HG03280 (cell line): ENCODE results near the gene TM7SF2.
"Not testable (repeated sequence)": the region's sequence is repeated elsewhere in the genome, so short reads cannot be mapped to it uniquely, and the experiment has no call there.

Source experiments
- ATAC-seq: cut with Tn5 transposase; IDR thresholded peaks from one replicate; pipeline ENCODE4 v1.9.1; 2021; ENCODE audit warnings: mild to moderate bottlenecking, moderate library complexity; ENCODE audit not compliant: unreplicated experiment

Gene TM7SF2

DNA sequence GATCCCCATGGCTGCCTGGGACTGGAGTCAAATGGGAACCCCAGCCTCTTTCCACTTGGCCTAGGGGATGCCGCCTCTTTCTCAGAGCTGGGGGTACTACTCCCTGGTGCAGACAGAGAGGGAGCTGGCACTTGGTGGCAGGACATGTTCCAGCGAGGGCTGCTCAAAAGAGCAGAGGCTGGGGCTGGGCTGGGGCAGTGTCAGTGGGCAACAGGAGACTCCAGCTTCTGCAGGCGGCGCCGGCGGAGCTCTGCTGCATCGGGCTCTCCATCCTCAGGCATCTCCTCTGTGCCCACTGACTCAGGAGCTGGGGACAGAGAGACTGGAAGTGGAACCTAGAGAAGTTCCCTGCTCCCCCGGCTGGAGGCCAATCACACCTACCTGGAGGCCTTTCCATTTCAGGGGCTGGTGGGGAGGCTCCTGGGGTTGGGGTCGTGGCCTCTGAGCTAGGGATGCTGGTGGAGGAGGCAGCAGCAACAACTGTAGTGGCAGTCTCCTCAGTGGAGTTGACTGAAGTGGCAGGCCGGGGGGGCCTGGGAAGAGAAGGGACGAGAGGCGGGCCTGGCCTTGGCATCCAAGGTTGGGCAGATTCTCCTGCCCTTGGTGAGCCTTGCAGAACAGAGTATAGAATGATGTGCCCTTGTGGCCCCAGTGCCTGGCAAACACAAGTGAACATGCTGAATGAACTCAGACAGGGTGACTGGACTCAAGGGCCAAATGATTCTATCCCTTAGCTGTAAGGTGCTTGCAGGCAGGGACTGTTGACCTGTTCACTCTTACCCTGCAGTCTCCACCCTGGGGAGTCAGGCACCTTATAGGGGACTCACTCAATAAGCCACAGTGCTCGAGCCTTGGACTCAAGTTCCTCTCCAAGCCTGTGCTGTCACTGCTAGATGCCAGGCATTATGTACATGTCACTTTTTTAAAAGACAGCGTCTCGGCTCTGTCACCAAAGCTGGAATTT is 16.8 kb downstream of the TM7SF2 start:
- ATAC-seq = no peak

DNA sequence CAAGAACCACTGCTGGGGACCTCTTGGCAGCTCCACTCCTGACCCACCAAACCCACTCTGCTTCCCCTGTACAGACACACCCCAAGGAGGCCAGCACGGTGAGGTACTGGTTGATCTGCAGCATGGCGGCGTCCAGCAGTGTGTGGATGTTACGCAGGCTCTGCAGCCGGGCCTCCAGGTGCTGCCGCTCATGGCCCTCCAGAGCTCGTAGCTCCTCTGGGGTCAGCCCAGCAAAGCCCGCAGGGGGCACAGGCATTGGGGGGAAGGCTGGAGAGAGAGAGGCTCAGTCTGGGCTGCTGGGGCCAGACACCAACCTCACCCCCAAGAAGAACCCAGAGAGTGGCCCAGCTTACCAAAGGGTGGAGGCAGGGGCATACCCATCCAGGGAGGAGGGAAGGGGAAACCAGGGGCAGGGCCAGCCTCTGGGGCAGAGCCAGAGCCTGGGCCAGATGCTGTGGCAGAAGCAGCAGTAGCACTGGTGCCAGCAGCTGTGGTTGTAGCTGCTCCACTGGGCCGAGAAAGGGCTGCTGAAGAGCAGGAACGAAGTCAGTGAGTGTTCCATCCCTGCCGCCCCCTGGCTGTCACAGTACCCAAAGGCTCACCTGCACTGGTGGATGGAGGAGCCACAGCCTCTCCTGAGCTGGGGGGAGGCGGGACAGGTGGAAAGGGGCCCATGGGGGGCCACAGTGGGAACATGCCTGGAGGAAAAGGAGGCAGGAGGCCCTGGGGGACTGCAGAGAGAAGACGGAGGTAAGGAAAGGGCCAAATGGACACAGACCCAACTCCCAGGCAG is 18.2 kb downstream of the TM7SF2 start:
- no peak for ATAC-seq

DNA sequence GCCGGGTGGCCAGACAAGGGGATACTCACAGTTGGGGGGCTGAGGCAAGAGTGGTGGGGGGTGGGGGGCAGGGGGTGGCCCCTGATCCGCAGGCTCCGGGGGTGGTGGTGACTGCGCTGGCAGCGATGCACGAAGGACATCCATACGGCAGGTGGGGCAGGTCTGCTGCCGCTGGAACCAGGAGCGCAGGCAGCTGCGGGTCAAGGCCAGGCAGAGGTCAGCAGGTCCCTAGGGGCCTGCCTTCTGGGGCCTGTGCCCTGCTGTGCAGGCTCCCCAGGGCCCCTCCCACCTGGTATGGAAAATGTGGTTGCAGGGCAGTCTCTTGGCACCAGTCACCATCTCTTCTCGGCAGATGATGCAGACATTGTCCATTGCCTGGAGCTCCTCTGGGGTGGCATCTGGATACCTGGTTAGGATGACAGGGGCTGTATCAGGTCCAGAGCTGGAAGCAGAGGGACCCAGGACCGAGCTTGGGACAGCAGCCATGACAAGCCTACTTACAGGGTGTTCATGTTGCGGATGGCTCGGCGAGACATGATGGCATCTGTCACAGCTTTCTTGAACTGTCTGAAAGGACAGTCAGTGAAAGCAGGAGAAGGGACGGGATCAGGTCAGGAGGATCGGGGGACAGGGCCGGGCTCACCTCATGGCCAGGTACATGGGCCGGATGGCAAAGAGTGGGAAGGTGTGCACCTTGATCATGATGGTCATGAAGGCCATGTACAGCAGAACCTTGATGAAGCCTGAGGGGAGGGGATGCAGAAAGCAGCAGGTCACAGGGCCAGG is 19.2 kb downstream of the TM7SF2 start:
- ATAC-seq = no peak

- ATAC-seq = no peak
Observed at GRCh38 chr11:65131417-65131776, 19.7 kb downstream of the TM7SF2 start.

- no peak for ATAC-seq
Observed at GRCh38 chr11:65131895-65132237, 20.2 kb downstream of the TM7SF2 start.

- ATAC-seq = no peak
Observed at GRCh38 chr11:65132238-65132987, 20.7 kb downstream of the TM7SF2 start.

GRCh38 chr11:65132988-65133700 is 21.5 kb downstream of the TM7SF2 start:
- no peak for ATAC-seq

- no peak for ATAC-seq
Observed at GRCh38 chr11:65133724-65134123, 22.1 kb downstream of the TM7SF2 start.

GRCh38 chr11:65134240-65134951 is 22.7 kb downstream of the TM7SF2 start, which contains the start of gene SYVN1:
SYVN1 (minus strand) TSS chr11:65134519; CDS start chr11:65133601, 918 bp downstream.
- ATAC-seq = peak; percentile 63

DNA sequence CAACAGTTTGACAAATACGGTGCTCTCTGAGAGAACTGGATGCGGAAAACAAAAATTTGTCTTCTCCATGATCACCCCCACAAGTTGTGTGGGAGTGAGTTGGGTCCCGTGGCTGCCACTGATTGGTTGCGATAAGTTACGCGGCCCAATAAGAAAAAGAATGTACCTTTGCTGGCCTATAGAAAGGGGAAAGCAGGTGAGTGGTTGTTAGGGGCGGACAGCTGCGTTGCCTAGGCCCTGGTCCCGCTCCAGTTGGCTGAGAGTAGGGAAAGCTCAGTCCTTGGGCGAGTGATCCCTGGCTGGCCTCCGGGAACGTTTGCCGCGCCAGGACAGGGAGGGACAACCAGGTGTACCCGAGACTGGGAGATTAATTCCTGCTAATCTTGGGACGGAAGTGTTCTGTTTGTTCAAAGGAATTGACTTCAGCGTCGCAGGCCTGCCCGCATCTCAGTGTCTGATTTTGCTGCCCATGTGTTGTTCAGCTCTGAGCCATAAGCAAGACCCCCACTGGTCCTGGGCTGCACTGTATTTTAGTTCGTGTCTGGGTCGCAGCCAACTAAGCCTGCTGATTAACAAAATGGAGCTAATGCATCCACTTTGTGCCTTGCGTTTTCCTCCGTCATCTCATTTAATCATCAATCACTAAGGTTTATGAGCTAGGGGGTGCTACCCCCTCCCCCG is 23.4 kb downstream of the TM7SF2 start:
- peak; percentile 69 for ATAC-seq

GRCh38 chr11:65135633-65136145 is 24.0 kb downstream of the TM7SF2 start:
- ATAC-seq = no peak

- no peak for ATAC-seq
Observed at GRCh38 chr11:65136515-65137096, 24.9 kb downstream of the TM7SF2 start.

- no peak for ATAC-seq
Observed at GRCh38 chr11:65141896-65142494, 30.3 kb downstream of the TM7SF2 start.

- ATAC-seq = no peak
Observed at GRCh38 chr11:65147352-65148075, 35.8 kb downstream of the TM7SF2 start.

DNA sequence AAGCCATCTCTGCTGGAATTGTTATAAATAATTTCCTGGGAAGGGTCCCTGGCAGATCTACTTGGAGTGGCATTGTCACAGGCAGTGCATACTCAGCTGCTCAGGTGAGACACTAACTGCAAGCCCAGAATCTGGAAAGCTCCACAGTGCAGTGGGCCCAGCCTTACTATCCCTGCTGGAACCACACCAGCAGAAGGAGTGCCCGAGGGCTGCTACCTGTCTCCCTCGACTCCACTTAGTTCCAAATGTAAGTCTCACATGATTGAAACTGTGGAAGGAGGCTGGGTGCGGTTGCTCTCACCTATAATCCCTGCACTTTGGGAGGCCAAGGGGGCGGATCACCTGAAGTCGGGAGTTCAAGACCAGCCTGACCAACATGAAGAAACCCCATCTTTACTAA is 37.0 kb downstream of the TM7SF2 start:
- ATAC-seq = no peak

DNA sequence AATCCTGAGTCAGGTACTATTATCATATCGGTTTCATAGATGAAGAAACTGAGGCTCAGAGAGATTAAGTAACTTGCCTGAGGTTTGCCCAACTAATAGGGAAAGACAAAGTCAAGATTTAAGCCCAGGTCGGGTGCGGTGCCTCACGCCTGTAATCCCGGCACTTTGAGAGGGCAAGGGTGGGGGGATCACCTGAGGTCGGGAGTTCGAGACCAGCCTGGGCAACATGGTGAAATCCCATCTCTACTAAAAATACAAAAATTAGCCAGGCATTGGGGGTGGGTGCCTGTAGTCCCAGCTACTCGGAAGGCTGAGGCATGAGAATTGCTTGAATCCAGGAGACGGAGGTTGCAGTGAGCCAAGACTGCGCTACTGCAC is 38.4 kb downstream of the TM7SF2 start:
- ATAC-seq = not testable (repeated sequence)
